ENCODE data around the gene CDH4.

DNA sequence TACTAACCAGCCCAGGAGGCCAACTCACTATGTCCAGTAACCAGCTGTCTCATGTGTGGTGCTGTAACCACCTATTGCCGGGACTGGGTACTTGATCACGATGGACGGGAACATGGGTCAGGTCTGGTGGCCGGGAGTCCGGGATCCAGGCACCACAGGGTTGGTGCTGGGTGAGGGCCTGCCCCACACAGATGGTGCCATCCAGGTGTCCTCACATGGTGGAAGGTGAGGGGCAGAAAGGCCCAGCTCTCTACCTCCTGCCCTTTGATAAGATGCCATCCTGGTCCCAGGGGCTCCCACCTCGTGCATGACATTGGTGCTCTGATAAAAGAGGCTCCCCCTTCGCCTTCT lies 697.3 kb downstream of the CDH4 start:
- TF ChIP-seq, protein P1, sequence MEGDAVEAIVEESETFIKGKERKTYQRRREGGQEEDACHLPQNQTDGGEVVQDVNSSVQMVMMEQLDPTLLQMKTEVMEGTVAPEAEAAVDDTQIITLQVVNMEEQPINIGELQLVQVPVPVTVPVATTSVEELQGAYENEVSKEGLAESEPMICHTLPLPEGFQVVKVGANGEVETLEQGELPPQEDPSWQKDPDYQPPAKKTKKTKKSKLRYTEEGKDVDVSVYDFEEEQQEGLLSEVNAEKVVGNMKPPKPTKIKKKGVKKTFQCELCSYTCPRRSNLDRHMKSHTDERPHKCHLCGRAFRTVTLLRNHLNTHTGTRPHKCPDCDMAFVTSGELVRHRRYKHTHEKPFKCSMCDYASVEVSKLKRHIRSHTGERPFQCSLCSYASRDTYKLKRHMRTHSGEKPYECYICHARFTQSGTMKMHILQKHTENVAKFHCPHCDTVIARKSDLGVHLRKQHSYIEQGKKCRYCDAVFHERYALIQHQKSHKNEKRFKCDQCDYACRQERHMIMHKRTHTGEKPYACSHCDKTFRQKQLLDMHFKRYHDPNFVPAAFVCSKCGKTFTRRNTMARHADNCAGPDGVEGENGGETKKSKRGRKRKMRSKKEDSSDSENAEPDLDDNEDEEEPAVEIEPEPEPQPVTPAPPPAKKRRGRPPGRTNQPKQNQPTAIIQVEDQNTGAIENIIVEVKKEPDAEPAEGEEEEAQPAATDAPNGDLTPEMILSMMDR (IDR thresholded peaks at IDR 0.05) = no peak
- no peak for TF ChIP-seq POLR2A (IDR thresholded peaks at IDR 0.05)
